ENCODE results near the gene GJA3.

Gene GJA3

DNA sequence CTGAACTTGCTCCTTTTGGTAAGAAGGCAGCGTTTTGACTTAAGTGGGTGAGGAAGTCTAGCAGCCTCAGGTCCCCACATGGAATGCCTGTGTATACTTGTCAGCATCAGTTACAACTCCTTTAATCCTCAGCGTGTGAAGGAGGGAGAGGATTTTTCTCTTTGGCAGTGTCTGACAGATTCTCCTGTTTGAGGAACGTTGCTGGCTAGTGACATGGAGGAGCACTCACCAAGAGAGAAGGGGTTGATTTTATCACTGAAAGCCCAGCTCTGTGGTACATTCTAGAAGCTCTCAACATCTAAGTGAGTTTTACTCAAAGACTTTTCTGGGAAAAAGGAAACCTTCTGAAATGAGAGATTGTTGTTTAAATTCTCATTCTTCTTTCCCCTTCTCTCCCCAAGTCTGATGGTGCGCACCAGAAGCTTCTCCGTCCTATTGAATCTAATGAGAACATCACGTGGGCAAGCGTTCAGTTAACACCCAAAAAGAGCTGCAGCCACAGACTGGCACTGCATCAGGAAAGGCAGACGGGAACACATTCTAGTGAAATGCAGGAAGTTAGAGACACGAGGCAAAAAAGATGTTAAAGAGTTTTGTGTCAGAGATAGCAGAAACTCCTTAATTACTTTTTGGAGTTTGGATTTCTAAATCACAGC lies 58.2 kb downstream of the GJA3 start:
- Histone ChIP-seq H3K4me2 (ENCODE audit: low read length) (no peak overlapping the region), H3K27ac (ENCODE audit: low read depth, low read length, poor library complexity, severe bottlenecking) (no peak overlapping the region), H3K9ac (ENCODE audit: low read length) (no peak overlapping the region), H3F3A (ENCODE audit: insufficient read depth, low read length) (no peaks in the 10 kb centered on the region), H3K4me1 (ENCODE audit: insufficient read depth, low read length, severe bottlenecking) (no peaks in the 10 kb centered on the region), H3K9me2 (ENCODE audit: low read depth, low read length) (no peaks in the 10 kb centered on the region), H3K36me3 (ENCODE audit: insufficient read depth, low read length) (no peaks in the 10 kb centered on the region), H3K4me3 (ENCODE audit: low read depth, low read length, poor library complexity, severe bottlenecking) (no peak overlapping the region), H3K27me3 (ENCODE audit: insufficient read depth, low read length) (no peaks in the 10 kb centered on the region), H3K9me3 (ENCODE audit: low read length) (no peaks in the 10 kb centered on the region), H3K79me2 (ENCODE audit: insufficient read depth, low read length) (no peaks in the 10 kb centered on the region), H2AFZ (ENCODE audit: low read length) (no peak overlapping the region), H4K20me1 (ENCODE audit: insufficient read depth, low read length) (no peaks in the 10 kb centered on the region)
- TF ChIP-seq EZH2 (IDR thresholded peaks at IDR 0.05; ENCODE audit: borderline replicate concordance, low read length): no peak
- TF ChIP-seq, protein P1, sequence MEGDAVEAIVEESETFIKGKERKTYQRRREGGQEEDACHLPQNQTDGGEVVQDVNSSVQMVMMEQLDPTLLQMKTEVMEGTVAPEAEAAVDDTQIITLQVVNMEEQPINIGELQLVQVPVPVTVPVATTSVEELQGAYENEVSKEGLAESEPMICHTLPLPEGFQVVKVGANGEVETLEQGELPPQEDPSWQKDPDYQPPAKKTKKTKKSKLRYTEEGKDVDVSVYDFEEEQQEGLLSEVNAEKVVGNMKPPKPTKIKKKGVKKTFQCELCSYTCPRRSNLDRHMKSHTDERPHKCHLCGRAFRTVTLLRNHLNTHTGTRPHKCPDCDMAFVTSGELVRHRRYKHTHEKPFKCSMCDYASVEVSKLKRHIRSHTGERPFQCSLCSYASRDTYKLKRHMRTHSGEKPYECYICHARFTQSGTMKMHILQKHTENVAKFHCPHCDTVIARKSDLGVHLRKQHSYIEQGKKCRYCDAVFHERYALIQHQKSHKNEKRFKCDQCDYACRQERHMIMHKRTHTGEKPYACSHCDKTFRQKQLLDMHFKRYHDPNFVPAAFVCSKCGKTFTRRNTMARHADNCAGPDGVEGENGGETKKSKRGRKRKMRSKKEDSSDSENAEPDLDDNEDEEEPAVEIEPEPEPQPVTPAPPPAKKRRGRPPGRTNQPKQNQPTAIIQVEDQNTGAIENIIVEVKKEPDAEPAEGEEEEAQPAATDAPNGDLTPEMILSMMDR (IDR thresholded peaks at IDR 0.05; ENCODE audit: low read length): no peak

DNA sequence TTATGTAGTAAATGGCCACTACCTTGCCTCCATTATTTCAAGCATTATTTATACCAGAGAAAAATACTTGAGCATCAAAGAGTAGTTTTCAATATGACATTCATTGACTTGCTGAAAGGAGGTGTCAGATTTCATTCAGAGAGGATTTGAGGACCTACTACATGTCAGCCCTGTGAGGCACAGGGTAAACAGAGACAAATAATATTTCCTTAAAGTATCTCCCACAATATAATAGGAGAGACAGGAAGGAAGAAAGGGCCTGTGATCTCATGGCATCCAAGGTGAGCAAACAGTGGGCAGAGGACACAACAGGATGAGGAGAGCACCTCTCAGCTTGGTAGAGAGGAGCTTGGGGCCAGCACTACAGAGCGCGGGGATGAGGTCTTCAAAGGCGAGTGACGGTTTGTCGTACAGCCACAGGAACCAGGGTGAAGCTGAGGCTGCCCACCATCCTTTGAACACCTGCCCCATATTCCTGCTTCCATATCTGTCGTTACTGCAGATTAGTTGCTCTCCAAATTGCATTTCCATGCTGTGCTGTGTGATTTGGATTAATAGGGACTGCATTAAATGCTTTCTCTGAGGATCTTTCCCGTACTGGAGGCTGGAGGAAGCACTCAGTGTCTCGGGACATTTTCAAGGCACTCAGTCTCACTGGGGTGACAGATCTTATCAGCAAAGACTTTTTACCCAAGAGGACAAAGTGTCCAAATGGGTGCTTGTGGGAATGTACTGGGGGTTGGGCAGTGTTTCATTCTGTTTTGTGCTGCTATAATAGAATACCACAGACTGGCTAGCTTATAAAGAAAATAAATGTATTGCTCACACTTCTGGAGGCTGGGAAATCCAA lies 59.2 kb downstream of the GJA3 start:
- H3K9me3 ChIP-seq (ENCODE audit: low read length): no peaks in the 10 kb centered on the region
- no peak overlapping the region for H3K4me3 ChIP-seq (ENCODE audit: low read depth, low read length, poor library complexity, severe bottlenecking)
- H2AFZ ChIP-seq (ENCODE audit: low read length): no peak overlapping the region

DNA sequence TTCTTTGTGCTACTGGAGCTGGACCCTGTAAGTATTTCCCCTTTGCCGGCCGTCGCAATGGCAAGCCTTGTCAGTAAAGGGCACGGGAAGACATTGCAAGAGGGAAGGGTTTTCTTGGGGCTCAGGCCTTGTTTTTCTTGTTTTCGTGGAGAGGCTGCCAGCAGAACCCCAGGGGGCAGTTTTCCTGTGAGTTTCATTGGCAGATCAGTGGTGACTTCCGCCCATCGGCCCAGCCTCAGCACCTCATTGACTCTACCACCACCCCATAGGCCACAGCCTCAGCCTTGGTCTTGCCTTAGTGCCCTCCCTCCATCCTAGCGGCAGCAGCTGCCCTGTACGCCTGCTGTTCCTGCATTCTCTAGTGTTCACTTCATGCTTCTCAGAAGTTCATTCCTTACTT lies 61.5 kb downstream of the GJA3 start:
- TF ChIP-seq, protein P1 (IDR thresholded peaks at IDR 0.05; ENCODE audit: low read length): no peak
- no peak for TF ChIP-seq EZH2 (IDR thresholded peaks at IDR 0.05; ENCODE audit: borderline replicate concordance, low read length)
- Histone ChIP-seq H3F3A (ENCODE audit: insufficient read depth, low read length) (no peaks in the 10 kb centered on the region), H3K4me1 (ENCODE audit: insufficient read depth, low read length, severe bottlenecking) (no peaks in the 10 kb centered on the region), H3K9me3 (ENCODE audit: low read length) (no peaks in the 10 kb centered on the region), H4K20me1 (ENCODE audit: insufficient read depth, low read length) (no peaks in the 10 kb centered on the region), H3K9ac (ENCODE audit: low read length) (no peak overlapping the region), H3K36me3 (ENCODE audit: insufficient read depth, low read length) (no peaks in the 10 kb centered on the region), H3K4me2 (ENCODE audit: low read length) (no peak overlapping the region), H3K79me2 (ENCODE audit: insufficient read depth, low read length) (no peaks in the 10 kb centered on the region), H3K27me3 (ENCODE audit: insufficient read depth, low read length) (peaks cover 3% of the 10 kb centered on the region; the same call in 1 of the 2 replicates), H3K27ac (ENCODE audit: low read depth, low read length, poor library complexity, severe bottlenecking) (no peak overlapping the region), H3K4me3 (ENCODE audit: low read depth, low read length, poor library complexity, severe bottlenecking) (no peak overlapping the region), H2AFZ (ENCODE audit: low read length) (no peak overlapping the region), H3K9me2 (ENCODE audit: low read depth, low read length) (no peaks in the 10 kb centered on the region)

More for the DNA sequence above, 59.2 kb downstream of the GJA3 start:
- Histone ChIP-seq H3K9me2 (ENCODE audit: low read depth, low read length) (no peaks in the 10 kb centered on the region), H3K27me3 (ENCODE audit: insufficient read depth, low read length) (peaks cover 3% of the 10 kb centered on the region; the same call in 1 of the 2 replicates), H3K27ac (ENCODE audit: low read depth, low read length, poor library complexity, severe bottlenecking) (no peak overlapping the region), H3K4me2 (ENCODE audit: low read length) (no peak overlapping the region), H3K4me1 (ENCODE audit: insufficient read depth, low read length, severe bottlenecking) (no peaks in the 10 kb centered on the region), H3K9ac (ENCODE audit: low read length) (no peak overlapping the region), H3F3A (ENCODE audit: insufficient read depth, low read length) (no peaks in the 10 kb centered on the region), H3K36me3 (ENCODE audit: insufficient read depth, low read length) (no peaks in the 10 kb centered on the region), H4K20me1 (ENCODE audit: insufficient read depth, low read length) (no peaks in the 10 kb centered on the region), H3K79me2 (ENCODE audit: insufficient read depth, low read length) (no peaks in the 10 kb centered on the region)
- TF ChIP-seq, protein P1 (IDR thresholded peaks at IDR 0.05; ENCODE audit: low read length): no peak
- TF ChIP-seq EZH2 (IDR thresholded peaks at IDR 0.05; ENCODE audit: borderline replicate concordance, low read length): no peak

Data from OCI-LY1 (cell line).